Activated T-cell treated with anti-CD3 and anti-CD28 coated beads, Interleukin-2, amount 50 U/mL, for 48 hours (primary cell): ENCODE data around the gene TRH.
"Not testable (repeated sequence)": the region's sequence is repeated elsewhere in the genome, so short reads cannot be mapped to it uniquely, and the experiment has no call there.

Experiments
- DNase-seq, 2 experiments: peaks; one replicate each; pipeline ENCODE4 v3.0.0-alpha.2; 2020

Gene TRH

GRCh38 chr3:130013246-130013645 lies 38.7 kb downstream of the TRH start:
- DNase-seq, result not testable (repeated sequence)

GRCh38 chr3:130014526-130014925 lies 40.0 kb downstream of the TRH start:
- no peak for DNase-seq

- not testable (repeated sequence) for DNase-seq
Measured at GRCh38 chr3:130017661-130018060, 43.1 kb downstream of the TRH start.

- peak in 1 of 2 experiments; percentile 25 for DNase-seq
Measured at GRCh38 chr3:130026146-130026829, 51.8 kb downstream of the TRH start.

- not testable (repeated sequence) for DNase-seq
Measured at GRCh38 chr3:130027437-130027836, 52.9 kb downstream of the TRH start.
